GM21717 (cell line): Measurements from ENCODE around the gene SGMS2.

Source experiments
- ATAC-seq: cut with Tn5 transposase; IDR thresholded peaks from one replicate; pipeline ENCODE4 v1.9.1; 2021; ENCODE audit warnings: mild to moderate bottlenecking, moderate library complexity; ENCODE audit not compliant: unreplicated experiment

SGMS2 gene

DNA sequence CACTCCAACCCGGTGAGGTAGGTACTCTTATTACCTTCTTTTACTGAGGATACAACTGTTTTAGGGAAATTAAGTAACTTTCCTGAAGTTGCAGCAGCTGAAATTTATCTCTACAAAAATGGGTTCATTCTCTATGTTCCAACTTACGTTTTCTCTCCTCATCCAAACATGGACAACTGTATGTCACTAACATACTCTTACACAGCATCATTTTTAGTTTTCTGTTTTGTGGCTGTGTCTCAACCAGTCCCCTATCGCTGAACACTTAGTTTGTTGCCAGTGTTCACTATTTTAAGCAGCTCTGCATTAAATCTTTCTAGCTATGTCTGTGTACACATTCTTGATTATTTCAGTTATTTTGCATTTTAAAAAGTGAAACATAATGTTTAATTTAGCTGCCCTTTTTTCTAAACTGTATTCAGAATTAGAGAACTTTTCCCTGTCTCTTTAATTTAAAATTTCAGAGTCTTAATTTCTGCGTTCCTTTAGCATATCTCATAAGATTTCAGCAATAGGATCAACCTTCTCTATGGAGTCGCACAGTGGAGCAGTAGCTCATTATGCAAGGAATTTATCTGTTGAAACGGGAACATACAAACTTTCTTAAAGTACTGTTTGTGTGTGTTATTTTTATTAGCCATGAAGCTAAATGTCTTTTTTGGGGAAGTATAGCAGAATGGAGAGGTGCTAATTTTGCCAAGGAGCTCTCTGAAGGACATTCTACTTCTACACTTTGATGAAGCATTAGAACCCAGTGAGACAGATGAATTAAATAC lies 3.8 kb downstream of the SGMS2 start:
- ATAC-seq: no peak

GRCh38 chr4:107831140-107831539 lies 6.4 kb downstream of the SGMS2 start:
- no peak for ATAC-seq

DNA sequence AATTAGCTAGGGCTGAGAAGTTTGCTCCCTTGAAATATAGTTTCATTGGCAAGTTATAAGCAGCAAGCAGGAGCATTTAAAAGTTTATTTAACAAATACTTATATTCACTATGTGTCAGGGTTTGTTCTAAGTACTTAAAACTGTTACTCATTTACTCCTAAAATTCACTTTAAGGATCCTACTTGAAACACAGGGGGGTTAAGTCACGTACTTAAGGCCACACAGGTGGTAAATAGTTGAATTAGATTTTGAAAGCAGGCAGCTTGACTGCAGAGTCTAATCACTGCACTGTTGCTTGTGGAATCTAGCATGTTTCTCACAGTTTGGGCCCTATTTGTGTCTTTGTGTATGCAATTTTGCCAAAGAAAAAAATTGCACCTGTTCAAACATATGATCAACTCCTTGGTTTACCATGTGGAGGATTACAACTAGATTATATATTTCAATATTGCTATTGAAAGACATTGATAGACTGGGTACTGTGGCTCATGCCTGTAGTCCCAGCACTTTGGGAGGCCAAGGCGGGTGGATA lies 7.6 kb downstream of the SGMS2 start:
- ATAC-seq: no peak

DNA sequence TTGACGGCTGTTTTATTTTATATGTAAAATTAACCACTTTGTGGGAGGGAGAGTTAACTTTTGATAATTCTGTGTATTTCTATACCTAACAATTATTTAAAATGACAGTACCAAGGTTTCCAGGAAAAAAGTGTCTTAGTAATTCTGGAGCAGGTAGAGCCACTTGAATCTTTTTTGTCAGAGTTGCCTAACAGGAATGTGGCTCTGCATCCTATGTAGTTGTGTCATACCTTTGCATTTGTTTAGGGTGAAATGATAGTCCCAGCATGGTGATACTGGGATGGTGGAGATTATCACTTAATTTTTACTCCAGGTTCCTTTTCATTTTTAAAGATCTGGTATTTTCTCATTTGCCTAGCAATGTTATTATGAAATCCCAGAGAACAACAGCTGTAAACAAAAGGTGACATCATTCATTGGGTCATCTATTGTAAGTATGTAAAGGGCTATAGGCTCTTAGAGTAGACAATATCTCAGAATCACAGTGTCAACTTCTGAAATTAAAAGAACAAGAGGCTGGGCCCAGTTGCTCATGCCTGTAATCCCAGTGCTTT lies 9.6 kb downstream of the SGMS2 start:
- ATAC-seq: no peak

DNA sequence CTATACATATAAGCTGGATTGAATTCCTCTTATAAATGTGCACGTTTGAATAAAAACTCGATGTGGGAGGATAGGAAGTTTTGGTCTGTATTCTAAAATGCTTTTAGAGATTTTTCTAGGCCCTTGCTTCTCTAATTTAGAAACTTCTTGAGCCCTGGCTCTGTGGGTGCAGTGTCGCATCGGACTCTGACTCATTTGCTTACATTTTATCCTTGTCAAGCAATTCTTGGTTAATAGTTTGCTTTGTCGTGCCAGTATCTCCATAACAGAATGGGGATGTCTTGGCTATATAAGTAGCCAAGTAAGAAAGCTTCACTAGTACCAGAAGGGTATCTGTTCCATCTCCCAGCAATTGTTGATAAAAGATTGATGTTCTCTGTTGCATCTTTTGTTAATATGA lies 10.7 kb downstream of the SGMS2 start:
- no peak for ATAC-seq

- ATAC-seq: no peak
Observed at GRCh38 chr4:107837317-107837716, 12.6 kb downstream of the SGMS2 start.

DNA sequence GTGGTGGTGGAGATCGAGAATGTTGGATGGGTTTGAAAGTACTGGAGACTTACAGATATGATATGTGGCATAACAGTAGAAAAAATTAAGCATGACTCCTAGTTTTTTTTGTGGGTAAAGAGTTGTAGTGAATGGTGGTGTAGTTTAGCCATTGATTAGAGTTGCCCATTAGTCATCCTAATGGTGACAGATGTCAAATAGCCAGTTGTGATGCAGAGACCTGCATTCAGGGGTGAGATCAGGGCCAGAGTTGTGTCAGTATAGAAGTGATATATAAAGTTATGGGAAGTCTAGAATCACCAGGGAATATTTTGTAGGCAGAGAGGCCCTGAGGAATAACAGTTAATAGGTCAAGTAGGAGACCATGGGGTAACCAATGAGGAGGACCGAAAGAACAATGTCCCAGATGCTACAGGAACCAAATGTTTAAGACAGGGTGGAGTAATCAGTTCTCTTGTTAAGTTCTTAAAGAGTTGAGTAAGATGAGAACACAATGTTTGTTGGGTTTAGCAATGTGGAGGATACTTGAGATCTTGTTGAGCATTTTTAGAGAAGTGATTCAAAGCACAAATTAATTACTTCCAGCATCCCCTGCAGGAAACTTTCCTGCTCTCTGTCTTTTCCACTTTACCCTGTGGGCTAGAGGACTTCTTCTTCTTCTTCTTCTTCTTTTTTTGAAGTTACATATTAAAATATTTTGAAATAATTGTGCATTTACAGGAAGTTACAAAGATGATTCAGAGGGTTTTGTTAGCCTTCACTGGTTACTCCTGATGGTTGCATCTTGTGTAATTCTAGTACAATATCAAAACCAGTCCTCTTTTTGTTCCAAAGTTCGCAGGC lies 13.3 kb downstream of the SGMS2 start:
- no peak for ATAC-seq

DNA sequence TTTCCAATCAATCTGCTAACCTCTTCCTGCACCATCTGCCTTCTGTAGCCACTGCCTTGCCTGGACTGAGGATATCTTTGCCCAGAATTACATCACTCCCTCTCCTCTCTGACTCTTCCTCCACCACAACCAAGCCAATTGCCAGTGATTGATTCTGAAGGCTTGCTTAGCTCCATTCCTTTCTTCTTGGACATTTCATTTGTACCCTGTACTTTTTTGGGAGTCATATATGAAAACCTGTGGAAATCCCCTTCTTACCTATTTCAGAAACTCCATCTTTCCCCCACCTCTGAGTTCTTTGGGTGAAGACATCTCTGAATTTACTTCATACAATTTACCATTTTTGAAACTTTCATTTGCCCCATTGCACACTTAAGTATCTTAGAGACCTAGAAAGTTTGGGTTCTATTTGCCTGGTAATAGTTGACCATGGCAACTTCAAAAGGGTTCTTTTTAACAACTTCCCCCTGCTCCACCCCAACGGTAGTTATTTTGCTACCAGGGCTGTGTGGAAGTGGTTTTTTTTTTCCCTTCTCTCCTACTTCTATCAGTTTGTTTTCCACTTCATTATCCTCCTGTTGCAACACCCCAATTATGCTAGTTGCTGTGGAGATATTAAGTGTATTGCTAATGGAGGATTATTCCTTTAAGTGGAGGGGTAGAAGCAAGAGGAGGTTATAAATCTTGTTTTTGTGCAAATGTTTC lies 14.3 kb downstream of the SGMS2 start:
- no peak for ATAC-seq

DNA sequence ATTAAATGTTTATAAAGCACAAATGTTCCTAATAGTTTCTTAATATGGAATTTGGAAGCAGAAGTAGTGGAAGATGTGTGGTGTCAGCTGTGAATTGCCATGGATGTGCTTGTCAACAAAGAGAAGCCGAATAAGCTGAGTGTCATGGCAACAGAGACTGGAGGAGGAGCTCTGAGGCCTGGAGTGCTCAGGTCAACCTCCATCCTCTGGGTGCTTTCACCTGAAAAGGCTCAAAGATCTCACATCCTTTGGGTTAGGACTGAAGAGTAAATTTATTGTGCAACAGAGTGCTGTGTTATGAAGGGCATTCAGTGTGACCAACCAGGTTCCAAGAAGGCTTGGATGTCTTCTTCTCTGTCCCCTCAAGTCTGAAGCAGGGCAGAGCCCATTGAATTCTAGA lies 18.7 kb downstream of the SGMS2 start:
- no peak for ATAC-seq

DNA sequence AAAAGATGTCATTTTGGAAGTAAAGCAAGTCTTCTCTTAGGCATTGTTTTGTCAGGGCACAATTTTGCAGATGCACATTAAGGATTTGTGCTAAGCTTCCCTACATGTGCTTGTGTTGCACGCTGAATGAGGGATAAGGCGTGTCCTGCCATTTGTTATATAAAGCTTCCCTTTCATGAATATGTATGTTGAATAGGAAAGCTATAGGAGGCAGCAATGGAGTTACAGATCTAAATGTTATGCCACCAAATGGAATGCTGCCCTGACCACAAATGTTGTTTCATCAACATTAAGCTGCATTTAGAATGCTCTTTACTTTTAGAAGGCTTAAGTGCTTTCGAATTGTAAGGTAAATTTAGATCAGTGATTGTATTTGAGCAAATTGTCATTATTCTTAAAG lies 20.9 kb downstream of the SGMS2 start:
- ATAC-seq: no peak

DNA sequence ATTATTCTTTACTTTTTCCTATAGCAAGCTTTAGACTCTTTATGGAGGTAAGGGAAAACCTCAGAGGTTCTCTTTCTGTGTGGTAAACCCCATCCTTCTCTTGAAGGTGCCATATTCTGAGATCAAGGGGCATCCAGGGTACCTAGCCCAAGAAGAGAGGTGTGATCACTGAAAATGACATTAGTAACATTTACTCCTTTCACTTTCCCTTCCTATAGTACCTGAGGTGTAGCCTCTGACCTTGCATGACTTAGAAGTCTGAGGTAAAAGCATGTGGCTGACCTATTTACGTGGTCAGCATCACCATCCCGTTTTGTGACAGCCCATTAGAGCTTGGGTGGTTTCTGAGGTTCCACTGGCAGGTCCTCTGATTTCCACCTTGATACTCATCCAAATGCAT lies 25.7 kb downstream of the SGMS2 start:
- no peak for ATAC-seq

- no peak for ATAC-seq
Observed at GRCh38 chr4:107853444-107854355, 29.0 kb downstream of the SGMS2 start.

GRCh38 chr4:107854356-107855022 lies 29.8 kb downstream of the SGMS2 start:
- ATAC-seq: no peak

DNA sequence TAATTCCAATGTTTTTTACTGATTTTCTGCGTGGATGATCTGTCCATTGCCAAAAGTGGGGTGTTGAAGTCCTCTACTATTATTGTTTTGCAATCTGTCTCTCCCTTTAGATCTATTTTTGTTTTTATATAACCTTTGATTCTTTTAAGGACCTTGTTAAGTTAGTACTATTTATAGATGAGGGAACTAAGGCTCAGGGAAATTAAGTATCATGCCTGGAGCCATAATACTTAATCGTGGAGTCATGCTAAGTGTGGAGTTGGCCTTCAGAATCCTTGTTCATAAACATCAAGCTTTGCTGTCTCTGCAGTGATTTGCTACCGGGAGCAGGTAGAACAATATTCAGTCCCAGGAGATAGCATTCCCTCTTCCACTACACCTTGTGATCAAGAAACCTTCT lies 31.0 kb downstream of the SGMS2 start:
- no peak for ATAC-seq

DNA sequence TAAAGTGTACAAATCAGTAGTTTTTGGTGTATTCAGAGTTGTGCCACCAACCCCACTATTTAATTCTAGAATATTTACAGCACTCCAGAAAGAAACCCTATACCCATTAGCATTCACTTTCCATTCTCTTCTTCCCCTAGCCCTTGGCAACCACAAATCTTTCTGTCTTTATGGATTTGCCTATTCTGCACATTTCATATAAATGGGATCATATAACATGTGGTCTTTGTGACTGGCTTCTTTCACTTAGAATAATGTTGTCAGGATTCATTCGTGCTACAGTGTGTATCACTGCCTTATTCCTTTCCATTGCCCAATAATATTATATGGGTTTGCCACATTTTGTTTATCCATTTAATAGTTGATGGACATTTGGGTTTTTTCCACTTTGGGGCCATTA lies 32.2 kb downstream of the SGMS2 start:
- no peak for ATAC-seq

DNA sequence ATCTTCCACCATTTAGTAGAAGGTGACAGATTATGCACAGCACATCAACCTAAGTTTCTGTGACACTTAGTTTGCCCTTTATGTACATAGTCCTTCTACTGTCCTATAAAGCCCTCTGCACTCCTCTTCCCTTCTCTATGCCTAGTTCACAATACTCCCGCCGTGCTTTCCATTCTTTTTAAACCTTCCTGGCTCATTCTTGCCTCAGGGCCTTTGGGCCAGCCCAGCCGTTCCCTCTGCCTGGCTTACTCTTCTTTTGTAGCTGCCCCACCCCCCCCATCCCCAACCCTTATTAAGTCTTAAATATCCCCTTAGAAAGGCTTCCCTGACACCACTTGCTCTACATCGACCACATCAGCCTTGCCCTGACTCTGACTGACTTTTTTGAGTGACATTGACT lies 33.0 kb downstream of the SGMS2 start:
- no peak for ATAC-seq

DNA sequence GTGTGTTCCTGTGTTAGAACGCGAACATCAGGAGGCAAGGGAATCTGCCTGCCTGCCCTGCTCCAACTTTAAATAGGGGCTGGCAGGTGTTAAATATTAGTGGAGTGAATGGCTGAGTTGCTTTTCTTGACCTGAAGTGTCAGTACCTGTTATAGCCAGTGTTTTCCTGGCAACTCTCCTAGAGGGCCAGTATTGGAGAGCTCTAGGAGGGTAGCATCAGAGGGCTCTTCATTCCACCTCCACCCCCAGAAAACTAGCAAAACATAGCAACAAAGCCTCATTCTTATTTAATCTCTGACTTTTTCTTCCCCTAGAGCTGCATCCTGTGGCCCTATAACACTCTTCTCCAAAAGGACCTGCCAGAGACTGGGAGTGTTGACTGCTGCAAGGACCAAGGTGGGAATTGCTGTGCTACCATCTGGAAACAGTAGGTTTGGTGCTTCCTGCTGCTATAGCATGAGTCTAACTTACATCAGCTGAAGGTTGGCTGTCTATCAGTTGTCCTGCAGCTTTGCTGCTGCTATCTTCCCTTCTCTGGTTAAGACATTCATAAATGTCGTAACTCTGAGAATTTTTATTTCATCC lies 33.5 kb downstream of the SGMS2 start:
- no peak for ATAC-seq

DNA sequence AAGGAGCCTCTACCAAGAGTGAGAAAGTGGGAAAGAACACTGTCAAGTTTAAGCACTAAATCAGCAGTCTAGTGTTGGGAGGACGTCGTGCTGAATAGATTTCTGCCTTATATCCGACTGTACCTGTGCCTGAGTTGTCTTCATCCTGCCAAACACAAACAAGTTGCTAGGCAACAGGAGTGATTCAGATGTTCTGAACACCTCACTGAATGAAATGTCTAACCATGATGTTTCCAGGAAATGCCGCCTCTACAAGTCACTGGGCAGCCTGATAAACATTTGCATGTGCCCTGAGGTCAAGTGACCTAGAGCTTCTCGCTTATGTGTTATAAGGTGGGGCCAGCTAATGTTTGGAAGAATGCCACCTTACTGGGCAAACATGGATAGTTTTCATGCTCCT lies 37.9 kb downstream of the SGMS2 start:
- ATAC-seq: no peak

GRCh38 chr4:107863416-107863815 lies 38.7 kb downstream of the SGMS2 start:
- ATAC-seq: no peak
